ENCODE data around the gene ARHGAP10. TPM values are rescaled to one million over a fixed set of nuclear protein-coding genes. Genes with fewer than 3 reads are reported as not detected.

Gene ARHGAP10
- total and polyA plus RNA-seq, 2 donors: 71.3 to 76.7 TPM

DNA sequence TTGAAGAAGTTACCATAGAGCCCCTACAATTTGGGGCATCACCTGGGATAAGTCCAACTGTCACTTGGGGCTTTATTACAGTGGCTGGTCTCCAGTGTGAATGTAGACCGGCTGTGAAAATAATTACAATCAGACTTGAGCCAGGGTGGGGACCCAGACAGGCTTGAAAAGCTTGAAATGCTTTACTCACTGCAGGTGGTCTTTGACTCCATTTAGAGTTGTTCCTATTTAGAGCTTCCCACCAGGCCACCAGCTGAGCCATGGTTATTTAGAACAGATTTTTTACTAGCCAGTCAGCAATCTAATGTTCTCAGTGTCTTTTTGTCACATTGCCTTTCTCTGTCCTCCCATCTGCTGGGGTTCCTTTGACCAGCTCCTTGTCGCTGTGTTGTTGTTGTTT lies 5.7 kb downstream of the ARHGAP10 start:
- Histone ChIP-seq H3K36me3 (ENCODE audit: insufficient read depth) (no peaks in the 10 kb centered on the region), H3K4me3 (ENCODE audit: low read depth, low read length) (no peak overlapping the region), H3K4me1 (ENCODE audit: insufficient read depth) (no peaks in the 10 kb centered on the region), H3K27ac (ENCODE audit: low read depth) (no peak overlapping the region)
- DNase-seq (ENCODE audit: extremely low spot score): no peak
- 78% methylated on average over 2 of the region's 2 CpGs for WGBS

DNA sequence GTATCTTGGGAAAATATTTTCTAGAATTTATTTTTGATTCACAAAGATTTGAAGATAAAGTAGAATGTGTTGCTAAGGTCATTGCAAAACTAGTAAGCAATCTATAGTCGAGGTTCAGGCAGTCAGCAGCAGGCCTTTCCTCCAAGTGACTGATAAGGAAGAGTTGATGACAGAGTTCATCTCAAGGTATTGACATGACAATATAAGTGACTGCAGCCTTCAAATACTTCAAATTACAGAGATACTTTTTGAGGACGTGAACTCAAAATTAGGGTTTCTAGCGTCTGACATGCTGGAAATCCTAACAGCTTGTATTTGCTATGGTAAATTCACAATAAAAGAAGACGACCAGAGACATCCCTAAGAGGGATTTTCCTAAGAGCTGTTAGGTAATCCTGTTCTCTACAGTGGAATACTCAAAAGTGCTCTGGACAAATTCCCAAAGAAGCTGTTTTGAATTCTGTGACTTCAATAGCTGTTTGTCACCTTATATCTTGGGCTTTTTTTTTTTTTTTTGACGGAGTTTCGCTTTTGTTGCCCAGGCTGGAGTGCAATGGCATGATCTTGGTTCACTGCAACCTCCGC lies 7.4 kb downstream of the ARHGAP10 start:
- H3K4me1 ChIP-seq (ENCODE audit: insufficient read depth): no peaks in the 10 kb centered on the region
- no peak overlapping the region for H3K4me3 ChIP-seq (ENCODE audit: low read depth, low read length)
- 79% methylated on average over 7 of the region's 7 CpGs for WGBS
- H3K36me3 ChIP-seq (ENCODE audit: insufficient read depth): no peaks in the 10 kb centered on the region
- no peak overlapping the region for H3K27ac ChIP-seq (ENCODE audit: low read depth)
- no peak for DNase-seq (ENCODE audit: extremely low spot score)

DNA sequence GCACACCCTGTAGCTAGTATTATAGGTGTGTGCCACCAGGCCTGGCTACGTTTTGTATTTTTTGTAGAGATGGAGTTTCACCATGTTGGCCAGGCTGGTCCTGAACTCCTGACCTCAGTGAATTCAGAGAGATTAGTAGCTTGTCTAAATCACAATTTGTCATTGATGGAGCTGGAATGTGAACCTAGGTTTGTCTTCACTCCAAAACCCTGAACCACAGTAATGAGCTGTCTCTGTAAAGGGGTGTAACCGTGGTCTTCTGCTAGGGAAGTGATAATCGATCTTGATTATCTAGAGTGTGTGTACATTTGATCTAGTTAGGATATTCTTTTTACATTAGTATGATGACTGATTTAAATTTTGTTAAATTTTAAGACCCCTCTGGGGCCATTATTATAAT lies 8.3 kb downstream of the ARHGAP10 start:
- Histone ChIP-seq H3K4me3 (ENCODE audit: low read depth, low read length) (no peak overlapping the region), H3K4me1 (ENCODE audit: insufficient read depth) (no peaks in the 10 kb centered on the region), H3K36me3 (ENCODE audit: insufficient read depth) (no peaks in the 10 kb centered on the region), H3K27ac (ENCODE audit: low read depth) (no peak overlapping the region)
- WGBS: 78% methylated on average over 3 of the region's 3 CpGs
- no peak for DNase-seq (ENCODE audit: extremely low spot score)

DNA sequence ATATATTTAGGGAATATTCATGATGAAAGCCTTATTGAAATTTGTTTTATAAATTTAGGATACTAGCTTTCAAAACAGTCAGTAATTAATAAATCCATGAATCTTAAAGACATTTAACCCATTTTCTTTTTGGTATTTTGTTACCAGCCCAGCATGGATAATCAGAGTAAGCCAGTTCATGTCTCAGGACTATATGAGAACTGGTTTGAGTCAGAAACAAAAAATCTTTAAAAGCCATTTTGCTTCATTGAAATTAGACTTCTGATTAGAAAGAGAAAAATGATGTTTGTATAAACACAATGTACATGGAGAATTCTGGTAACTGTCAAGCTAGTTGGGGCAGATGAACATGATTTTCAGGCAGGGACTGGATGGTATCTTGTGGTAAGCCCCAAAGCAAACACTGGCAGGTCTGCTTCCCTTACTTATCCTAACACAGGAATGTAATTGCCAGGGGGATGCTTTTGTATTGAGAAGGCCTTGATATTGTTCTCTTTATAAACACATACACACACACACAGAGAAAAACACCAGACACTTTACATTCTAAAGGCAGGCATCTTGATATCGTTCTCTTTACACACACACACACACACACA lies 9.4 kb downstream of the ARHGAP10 start:
- Histone ChIP-seq H3K36me3 (ENCODE audit: insufficient read depth) (no peaks in the 10 kb centered on the region), H3K4me3 (ENCODE audit: low read depth, low read length) (no peak overlapping the region), H3K4me1 (ENCODE audit: insufficient read depth) (no peaks in the 10 kb centered on the region), H3K27ac (ENCODE audit: low read depth) (no peak overlapping the region)
- WGBS: 59% methylated on average over 1 of the region's 1 CpG
- no peak for DNase-seq (ENCODE audit: extremely low spot score)

DNA sequence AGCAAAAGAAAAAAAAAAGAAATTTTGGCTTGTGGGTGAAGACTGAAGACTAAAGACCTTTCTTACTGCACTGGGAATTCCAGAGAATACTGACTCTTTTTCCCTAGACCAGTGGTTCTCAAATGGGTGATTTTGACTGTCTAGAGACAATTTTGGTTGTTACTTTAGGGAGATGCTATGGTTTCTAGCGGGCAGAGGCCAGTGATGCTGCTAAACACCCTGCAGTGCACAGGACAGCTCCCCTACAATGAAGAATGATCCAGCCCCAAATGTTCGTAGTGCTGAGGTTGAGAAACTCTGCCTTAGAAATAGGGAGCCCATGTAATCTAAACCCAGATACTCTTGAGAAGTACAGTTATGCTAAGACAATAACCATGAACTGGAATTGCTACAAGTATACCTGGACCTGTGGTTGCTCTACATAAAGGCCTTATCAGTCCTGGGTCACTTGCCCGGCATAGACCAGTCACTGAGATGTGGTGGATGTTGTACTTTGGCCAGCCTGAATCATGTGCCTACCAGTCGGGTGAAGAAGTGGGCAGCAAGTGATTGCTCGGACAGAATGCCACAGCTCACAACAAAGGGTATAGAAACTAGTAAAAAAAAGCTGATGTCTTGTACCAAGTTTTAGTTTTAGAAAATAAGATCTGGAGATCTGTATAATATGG lies 16.0 kb downstream of the ARHGAP10 start:
- H3K27ac ChIP-seq (ENCODE audit: low read depth): no peak overlapping the region
- H3K4me3 ChIP-seq (ENCODE audit: low read depth, low read length): no peak overlapping the region
- 86% methylated on average over 5 of the region's 5 CpGs for WGBS
- H3K36me3 ChIP-seq (ENCODE audit: insufficient read depth): no peaks in the 10 kb centered on the region
- DNase-seq (ENCODE audit: extremely low spot score): no peak
- H3K4me1 ChIP-seq (ENCODE audit: insufficient read depth): no peaks in the 10 kb centered on the region

DNA sequence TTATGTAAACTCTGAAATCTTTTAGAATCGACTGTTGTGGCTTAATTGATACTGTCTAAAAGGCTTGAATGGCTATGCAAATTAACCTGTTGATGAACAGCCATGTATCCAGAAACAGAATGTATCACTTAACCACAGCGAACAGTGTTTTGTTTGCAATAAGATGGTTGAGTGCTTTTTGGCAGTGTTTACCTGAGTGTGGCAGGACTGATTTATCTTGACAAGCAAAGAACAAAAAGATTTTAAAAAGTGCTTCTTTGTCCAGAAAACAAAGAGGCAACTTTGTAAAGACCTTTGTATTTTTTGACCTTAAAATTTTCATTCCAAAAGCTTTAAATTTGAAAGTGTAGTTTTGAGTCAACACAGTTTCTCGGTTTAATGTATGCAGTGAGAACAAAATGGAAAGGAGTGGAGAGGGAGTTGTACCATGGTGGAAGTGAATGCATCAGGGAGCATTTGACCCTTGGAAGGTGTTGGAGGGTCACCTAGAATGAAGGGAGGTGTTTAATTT lies 18.0 kb downstream of the ARHGAP10 start:
- 61% methylated on average over 3 of the region's 3 CpGs for whole genome bisulfite sequencing
- Histone ChIP-seq H3K4me1 (ENCODE audit: insufficient read depth) (no peaks in the 10 kb centered on the region), H3K4me3 (ENCODE audit: low read depth, low read length) (no peak overlapping the region), H3K27ac (ENCODE audit: low read depth) (no peak overlapping the region), H3K36me3 (ENCODE audit: insufficient read depth) (no peaks in the 10 kb centered on the region)
- no peak for DNase-seq (ENCODE audit: extremely low spot score)

DNA sequence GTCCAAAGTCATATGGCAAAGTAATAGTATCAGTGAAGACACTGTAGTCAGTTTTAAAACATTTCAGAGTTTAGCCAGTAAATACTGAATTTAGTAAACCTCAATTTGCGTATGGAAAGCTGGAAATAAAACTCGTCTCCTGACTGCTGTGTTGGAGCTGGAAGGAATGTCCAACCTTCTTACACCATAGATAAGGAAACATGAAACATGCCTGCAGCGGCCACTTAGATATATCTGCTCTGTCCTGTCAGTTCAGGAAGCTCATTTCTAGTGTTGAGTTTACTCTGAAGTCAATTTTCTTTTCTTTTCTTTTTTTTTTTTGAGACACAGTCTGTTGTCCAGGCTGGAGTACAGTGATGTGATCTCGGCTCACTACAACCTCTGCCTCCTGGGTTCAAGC lies 21.2 kb downstream of the ARHGAP10 start:
- no peak for DNase-seq (ENCODE audit: extremely low spot score)
- Histone ChIP-seq H3K4me1 (ENCODE audit: insufficient read depth) (peaks cover 2% of the 10 kb centered on the region), H3K4me3 (ENCODE audit: low read depth, low read length) (no peak overlapping the region), H3K27ac (ENCODE audit: low read depth) (no peak overlapping the region), H3K36me3 (ENCODE audit: insufficient read depth) (no peaks in the 10 kb centered on the region)
- WGBS: 56% methylated on average over 4 of the region's 4 CpGs

DNA sequence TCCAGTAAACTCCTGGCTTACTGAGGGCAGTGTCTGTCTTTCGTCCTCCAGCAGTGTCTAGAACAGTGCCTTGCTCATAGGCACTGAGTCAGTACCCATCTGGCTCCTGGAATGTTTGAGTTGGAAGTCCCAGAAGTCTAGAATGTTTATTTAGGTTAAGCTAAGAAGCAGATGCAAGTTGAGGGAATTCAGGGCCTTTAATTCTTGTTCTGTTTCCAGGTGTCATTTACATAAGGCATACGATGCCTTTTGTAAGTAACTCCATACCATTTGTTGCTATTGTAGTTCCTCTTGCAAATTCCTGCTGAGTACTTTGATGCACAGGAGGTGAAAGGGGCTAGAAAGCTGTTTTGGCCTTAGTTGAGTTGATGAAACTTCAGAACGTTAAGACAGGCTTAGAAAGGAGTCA lies 22.2 kb downstream of the ARHGAP10 start:
- Histone ChIP-seq H3K4me3 (ENCODE audit: low read depth, low read length) (no peak overlapping the region), H3K36me3 (ENCODE audit: insufficient read depth) (no peaks in the 10 kb centered on the region), H3K27ac (ENCODE audit: low read depth) (no peak overlapping the region), H3K4me1 (ENCODE audit: insufficient read depth) (peaks cover 2% of the 10 kb centered on the region)
- whole genome bisulfite sequencing: 32% methylated on average over 3 of the region's 3 CpGs
- DNase-seq (ENCODE audit: extremely low spot score): no peak

DNA sequence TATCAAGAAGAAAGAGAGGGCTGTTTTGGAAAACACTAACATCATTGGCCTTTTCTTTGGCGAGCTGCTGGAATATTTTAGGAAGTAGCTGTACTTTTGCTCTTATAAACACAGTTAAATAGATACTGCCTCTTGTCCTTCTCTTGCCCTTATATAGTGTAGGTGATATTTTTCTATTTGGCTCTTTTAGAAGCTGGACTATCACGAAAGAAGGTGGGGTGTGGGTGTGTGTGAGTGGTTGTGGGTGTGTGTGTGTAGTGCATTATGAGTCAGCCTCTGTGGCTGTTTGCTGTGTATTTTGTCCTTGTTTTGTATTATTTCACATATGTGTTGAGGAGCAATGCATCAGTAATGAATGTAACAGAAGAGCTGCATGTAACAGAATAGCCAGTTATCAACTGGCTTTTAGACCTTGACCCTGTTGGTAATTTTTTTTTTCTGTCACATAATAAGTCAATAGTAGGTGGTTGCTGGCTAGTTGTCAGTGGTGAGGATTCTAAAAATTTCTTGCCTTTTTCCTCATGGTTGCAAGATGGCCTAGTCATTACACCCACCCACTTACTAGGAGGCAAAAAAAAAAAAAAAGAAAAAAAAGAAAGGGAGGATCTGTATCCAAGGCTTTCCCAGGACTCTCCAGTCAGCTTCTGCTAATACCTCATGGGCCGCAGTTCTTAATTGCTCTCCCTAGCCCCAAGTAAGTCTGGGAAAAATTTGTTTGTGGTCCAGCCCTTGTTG lies 23.8 kb downstream of the ARHGAP10 start:
- Histone ChIP-seq H3K4me1 (ENCODE audit: insufficient read depth) (peaks cover 2% of the 10 kb centered on the region), H3K27ac (ENCODE audit: low read depth) (peak overlapping the region; percentile 59), H3K36me3 (ENCODE audit: insufficient read depth) (no peaks in the 10 kb centered on the region), H3K4me3 (ENCODE audit: low read depth, low read length) (no peak overlapping the region)
- WGBS: 26% methylated on average over 3 of the region's 3 CpGs
- no peak for DNase-seq (ENCODE audit: extremely low spot score)

DNA sequence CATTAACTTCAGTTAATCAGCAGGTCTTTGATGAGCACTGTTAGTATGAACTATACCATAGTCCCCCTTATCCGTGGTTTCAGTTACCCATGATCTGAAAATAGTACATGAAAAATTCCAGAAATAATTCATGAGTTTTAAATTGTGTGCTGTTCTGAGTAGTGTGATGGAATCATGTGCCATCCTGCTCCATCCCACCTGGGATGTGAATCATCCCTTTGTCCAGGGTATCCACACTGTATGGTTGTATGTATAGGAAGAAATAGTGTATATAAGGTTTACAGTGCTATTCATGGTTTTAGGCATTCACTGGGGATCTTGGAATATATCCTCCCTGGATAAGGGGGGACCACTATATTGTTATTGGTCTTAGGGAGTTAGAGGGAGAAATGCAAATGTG lies 24.5 kb downstream of the ARHGAP10 start:
- Histone ChIP-seq H3K36me3 (ENCODE audit: insufficient read depth) (no peaks in the 10 kb centered on the region), H3K4me3 (ENCODE audit: low read depth, low read length) (no peak overlapping the region), H3K27ac (ENCODE audit: low read depth) (peak overlapping the region; percentile 59), H3K4me1 (ENCODE audit: insufficient read depth) (peaks cover 2% of the 10 kb centered on the region)
- 50% methylated on average over 1 of the region's 1 CpG for WGBS
- DNase-seq (ENCODE audit: extremely low spot score): no peak

DNA sequence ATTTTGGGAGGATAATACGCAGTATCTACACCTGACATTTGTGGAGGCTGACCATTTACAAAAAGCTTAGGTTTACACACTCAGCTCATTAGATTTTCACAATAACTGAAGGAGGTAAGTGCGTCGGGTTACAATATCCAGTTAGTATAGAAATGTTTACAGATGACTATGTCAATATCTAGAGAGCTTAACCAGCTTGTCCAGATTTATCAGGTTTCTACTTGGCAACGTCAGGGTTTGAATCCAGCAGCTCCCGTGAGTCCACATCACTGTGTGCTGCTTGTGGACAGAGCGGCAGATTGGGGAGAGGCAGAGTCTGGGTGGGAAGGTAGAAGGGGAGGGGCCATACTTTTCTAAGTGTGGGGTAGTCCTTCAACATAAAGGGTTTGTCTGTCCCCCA lies 28.3 kb downstream of the ARHGAP10 start:
- H3K4me1 ChIP-seq (ENCODE audit: insufficient read depth): peaks cover 2% of the 10 kb centered on the region
- H3K27ac ChIP-seq (ENCODE audit: low read depth): no peak overlapping the region
- H3K4me3 ChIP-seq (ENCODE audit: low read depth, low read length): no peak overlapping the region
- WGBS: 68% methylated on average over 6 of the region's 6 CpGs
- no peaks in the 10 kb centered on the region for H3K36me3 ChIP-seq (ENCODE audit: insufficient read depth)
- no peak for DNase-seq (ENCODE audit: extremely low spot score)

DNA sequence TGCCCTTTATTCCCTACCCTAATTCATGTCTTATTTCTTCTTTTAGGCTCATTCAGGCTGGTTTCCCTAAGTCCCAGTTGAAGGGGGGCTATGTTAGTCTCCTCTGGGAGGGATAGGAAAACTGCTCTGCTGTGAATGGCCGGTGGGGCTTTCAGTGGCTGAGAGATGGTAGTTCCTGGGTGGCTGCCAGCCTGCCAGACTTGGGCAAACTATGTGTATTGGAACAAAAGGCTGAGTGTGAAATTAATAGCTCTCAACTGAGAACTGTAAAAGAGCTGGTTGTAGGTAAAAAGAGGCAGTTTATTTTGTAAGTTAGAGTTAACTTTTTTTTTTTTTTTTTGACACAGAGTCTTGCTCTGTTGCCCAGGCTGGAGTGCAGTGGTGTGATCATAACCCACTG lies 28.8 kb downstream of the ARHGAP10 start:
- no peak overlapping the region for H3K4me3 ChIP-seq (ENCODE audit: low read depth, low read length)
- H3K36me3 ChIP-seq (ENCODE audit: insufficient read depth): no peaks in the 10 kb centered on the region
- H3K4me1 ChIP-seq (ENCODE audit: insufficient read depth): peaks cover 2% of the 10 kb centered on the region
- H3K27ac ChIP-seq (ENCODE audit: low read depth): no peak overlapping the region
- 51% methylated on average over 1 of the region's 1 CpG for WGBS
- no peak for DNase-seq (ENCODE audit: extremely low spot score)

DNA sequence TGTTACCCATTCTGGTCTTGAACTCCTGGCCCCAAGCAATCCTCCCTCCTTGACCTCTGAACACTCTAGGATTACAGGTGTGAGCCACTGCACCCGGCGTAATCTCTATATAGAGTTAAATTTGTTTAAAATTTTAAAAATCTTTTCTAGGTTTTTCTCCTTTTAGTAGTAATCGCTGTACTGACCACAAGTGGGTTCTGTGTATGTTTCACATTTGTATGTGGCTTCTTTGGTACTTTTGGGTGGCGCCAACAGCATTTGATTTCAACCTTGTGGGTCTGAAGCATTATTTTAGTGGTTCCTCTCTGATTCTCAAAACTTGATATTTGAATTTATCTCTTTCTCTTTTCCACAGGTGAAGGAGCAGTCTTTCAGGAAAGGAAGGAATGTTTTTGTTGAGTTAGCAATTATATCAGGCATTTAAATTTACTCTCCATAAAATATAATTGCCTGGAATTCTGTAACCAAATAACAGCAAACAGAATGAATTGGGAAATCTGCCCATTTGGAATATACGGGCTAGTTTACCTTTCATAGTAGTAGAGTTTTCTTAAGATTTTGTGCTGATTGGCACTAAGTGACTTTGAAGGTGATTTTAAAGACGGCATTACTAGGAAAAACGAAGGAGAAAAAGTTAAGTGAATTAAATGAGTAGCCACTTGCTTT lies 29.5 kb downstream of the ARHGAP10 start:
- DNase-seq (ENCODE audit: extremely low spot score): no peak
- Histone ChIP-seq H3K4me1 (ENCODE audit: insufficient read depth) (no peaks in the 10 kb centered on the region), H3K4me3 (ENCODE audit: low read depth, low read length) (no peak overlapping the region), H3K36me3 (ENCODE audit: insufficient read depth) (no peaks in the 10 kb centered on the region), H3K27ac (ENCODE audit: low read depth) (no peak overlapping the region)
- 89% methylated on average over 7 of the region's 7 CpGs for WGBS
